ENCODE results near the gene LEKR1.

Gene LEKR1

GRCh38 chr3:157074981-157075380 is 248.8 kb downstream of the LEKR1 start:
- no peak overlapping the region for H3K4me2 ChIP-seq (ENCODE audit: low read length)
- WGBS (ENCODE audit: extremely low coverage, insufficient coverage, insufficient read length) = no CpG with 5 or more reads among the region's 2 CpGs
- no peak overlapping the region for H2AFZ ChIP-seq (ENCODE audit: insufficient read depth, low read length, poor library complexity)
- H3K23ac ChIP-seq (ENCODE audit: low read length) = no peak overlapping the region
- no peaks in the 10 kb centered on the region for H3K36me3 ChIP-seq (ENCODE audit: control insufficient read depth in 1 of 2, insufficient read depth in 2 of 2, low read length in 2 of 2)
- no peak for DNase-seq
- H3K27me3 ChIP-seq (ENCODE audit: insufficient read depth, low read length) = no peaks in the 10 kb centered on the region
- no peak overlapping the region for H3K4me3 ChIP-seq (ENCODE audit: low read depth, low read length)
- no peak overlapping the region for H2BK12ac ChIP-seq (ENCODE audit: low read length)
- H4K12ac ChIP-seq (ENCODE audit: low read depth, low read length) = no peak overlapping the region
- no peak overlapping the region for H4K91ac ChIP-seq (ENCODE audit: low read depth, low read length)
- no peak overlapping the region for H3K4ac ChIP-seq (ENCODE audit: low read depth, low read length)
- no peaks in the 10 kb centered on the region for H3K4me1 ChIP-seq (ENCODE audit: control insufficient read depth in 1 of 2, insufficient read depth in 2 of 2, low read length in 2 of 2)
- H3K14ac ChIP-seq (ENCODE audit: low read length) = no peak overlapping the region
- H2AK5ac ChIP-seq (ENCODE audit: low read length) = no peak overlapping the region
- no peaks in the 10 kb centered on the region for H3K9me3 ChIP-seq (ENCODE audit: insufficient read depth, low read depth, low read length)
- H3K18ac ChIP-seq (ENCODE audit: low read length) = no peak overlapping the region
- no peak overlapping the region for H3K27ac ChIP-seq (ENCODE audit: low read depth, low read length)
- no peak overlapping the region for H2BK5ac ChIP-seq (ENCODE audit: low read depth, low read length, poor library complexity)
- no peaks in the 10 kb centered on the region for H3K79me2 ChIP-seq (ENCODE audit: control insufficient read depth, insufficient read depth, low read length, poor library complexity)
- H3K79me1 ChIP-seq (ENCODE audit: low read length) = no peaks in the 10 kb centered on the region
- no peak overlapping the region for H3K9ac ChIP-seq (ENCODE audit: low read length)
- no peak overlapping the region for H2BK120ac ChIP-seq (ENCODE audit: insufficient read depth, low read length, poor library complexity)
- H4K8ac ChIP-seq (ENCODE audit: low read depth, low read length) = no peak overlapping the region

DNA sequence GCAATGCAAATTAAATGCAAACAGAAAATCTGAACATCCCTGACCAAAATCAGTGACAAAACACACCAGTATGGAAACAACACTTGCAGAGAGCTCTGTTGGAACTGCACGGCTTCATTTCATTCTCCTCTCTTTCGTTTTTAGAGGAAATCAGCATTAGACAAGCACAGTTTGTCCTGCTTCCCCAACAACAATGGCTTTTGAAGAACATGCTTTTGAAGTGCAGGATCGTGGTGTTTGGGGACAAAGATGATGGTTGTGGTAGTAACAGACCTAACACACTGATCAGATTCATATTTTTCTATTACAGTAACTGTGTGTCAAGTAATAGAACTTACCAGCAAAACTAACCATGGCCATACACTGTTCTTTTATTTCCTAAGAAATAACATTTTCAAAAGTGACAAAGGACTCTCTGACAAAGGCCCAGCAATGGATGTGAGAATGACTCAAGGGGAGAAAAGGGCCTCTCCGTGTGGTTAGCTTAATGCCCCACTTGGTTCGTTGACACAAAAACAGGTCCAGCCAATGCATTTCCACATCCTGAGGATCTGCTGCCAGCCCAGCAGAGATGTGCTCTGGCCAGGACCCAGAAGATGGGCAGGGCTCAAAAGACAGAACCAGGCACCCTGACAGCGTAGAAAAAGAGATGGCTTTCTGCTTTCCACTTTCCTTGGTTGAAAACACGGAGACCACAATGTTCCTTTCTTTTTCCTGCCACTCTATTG is 249.7 kb downstream of the LEKR1 start:
- H3K79me1 ChIP-seq (ENCODE audit: low read length) = no peaks in the 10 kb centered on the region
- no peak overlapping the region for H2BK120ac ChIP-seq (ENCODE audit: insufficient read depth, low read length, poor library complexity)
- H3K4me3 ChIP-seq (ENCODE audit: low read depth, low read length) = no peak overlapping the region
- no peaks in the 10 kb centered on the region for H3K79me2 ChIP-seq (ENCODE audit: control insufficient read depth, insufficient read depth, low read length, poor library complexity)
- H2BK5ac ChIP-seq (ENCODE audit: low read depth, low read length, poor library complexity) = no peak overlapping the region
- no peak overlapping the region for H3K4me2 ChIP-seq (ENCODE audit: low read length)
- H3K18ac ChIP-seq (ENCODE audit: low read length) = no peak overlapping the region
- H3K9ac ChIP-seq (ENCODE audit: low read length) = no peak overlapping the region
- H3K9me3 ChIP-seq (ENCODE audit: insufficient read depth, low read depth, low read length) = no peaks in the 10 kb centered on the region
- H3K36me3 ChIP-seq (ENCODE audit: control insufficient read depth in 1 of 2, insufficient read depth in 2 of 2, low read length in 2 of 2) = no peaks in the 10 kb centered on the region
- H3K27me3 ChIP-seq (ENCODE audit: insufficient read depth, low read length) = no peaks in the 10 kb centered on the region
- no peak overlapping the region for H2AFZ ChIP-seq (ENCODE audit: insufficient read depth, low read length, poor library complexity)
- no peak overlapping the region for H4K12ac ChIP-seq (ENCODE audit: low read depth, low read length)
- no peak overlapping the region for H3K4ac ChIP-seq (ENCODE audit: low read depth, low read length)
- H3K14ac ChIP-seq (ENCODE audit: low read length) = no peak overlapping the region
- no peak overlapping the region for H4K8ac ChIP-seq (ENCODE audit: low read depth, low read length)
- no peak overlapping the region for H3K23ac ChIP-seq (ENCODE audit: low read length)
- H3K27ac ChIP-seq (ENCODE audit: low read depth, low read length) = no peak overlapping the region
- DNase-seq = no peak
- no peak overlapping the region for H4K91ac ChIP-seq (ENCODE audit: low read depth, low read length)
- WGBS (ENCODE audit: extremely low coverage, insufficient coverage, insufficient read length) = no CpG with 5 or more reads among the region's 7 CpGs
- no peaks in the 10 kb centered on the region for H3K4me1 ChIP-seq (ENCODE audit: control insufficient read depth in 1 of 2, insufficient read depth in 2 of 2, low read length in 2 of 2)
- no peak overlapping the region for H2BK12ac ChIP-seq (ENCODE audit: low read length)
- H2AK5ac ChIP-seq (ENCODE audit: low read length) = no peak overlapping the region

DNA sequence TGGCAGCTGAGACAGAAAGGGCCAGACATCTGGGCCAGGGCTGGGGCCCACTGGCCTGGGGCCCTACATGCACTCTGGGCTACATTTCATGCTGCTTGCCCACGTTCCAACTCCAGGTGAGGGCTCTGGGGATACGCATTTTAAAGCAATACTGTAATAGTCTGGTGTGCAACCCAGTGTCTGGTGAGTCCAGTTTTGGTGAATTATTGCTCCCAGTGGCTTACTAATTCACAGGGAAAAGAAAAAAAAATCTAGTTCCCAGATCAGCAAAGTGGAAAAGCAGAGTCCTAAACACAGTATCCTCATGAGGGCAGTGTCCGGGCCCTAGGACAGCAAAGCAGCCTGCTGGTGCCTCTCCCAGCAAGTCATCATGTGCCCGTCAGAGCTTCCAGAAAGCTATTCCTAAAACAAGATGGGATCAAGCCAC is 251.4 kb downstream of the LEKR1 start:
- H2AK5ac ChIP-seq (ENCODE audit: low read length) = no peak overlapping the region
- no peaks in the 10 kb centered on the region for H3K36me3 ChIP-seq (ENCODE audit: control insufficient read depth in 1 of 2, insufficient read depth in 2 of 2, low read length in 2 of 2)
- no peak overlapping the region for H3K18ac ChIP-seq (ENCODE audit: low read length)
- H3K9me3 ChIP-seq (ENCODE audit: insufficient read depth, low read depth, low read length) = no peaks in the 10 kb centered on the region
- H3K4me1 ChIP-seq (ENCODE audit: control insufficient read depth in 1 of 2, insufficient read depth in 2 of 2, low read length in 2 of 2) = no peaks in the 10 kb centered on the region
- no peak overlapping the region for H2BK12ac ChIP-seq (ENCODE audit: low read length)
- H3K27ac ChIP-seq (ENCODE audit: low read depth, low read length) = no peak overlapping the region
- H4K91ac ChIP-seq (ENCODE audit: low read depth, low read length) = no peak overlapping the region
- no peak overlapping the region for H3K4me3 ChIP-seq (ENCODE audit: low read depth, low read length)
- no peak overlapping the region for H3K14ac ChIP-seq (ENCODE audit: low read length)
- no peak overlapping the region for H3K4me2 ChIP-seq (ENCODE audit: low read length)
- H3K79me1 ChIP-seq (ENCODE audit: low read length) = no peaks in the 10 kb centered on the region
- DNase-seq = peak in 1 of 2 donors; percentile 62
- H3K79me2 ChIP-seq (ENCODE audit: control insufficient read depth, insufficient read depth, low read length, poor library complexity) = no peaks in the 10 kb centered on the region
- no peak overlapping the region for H4K8ac ChIP-seq (ENCODE audit: low read depth, low read length)
- H2BK5ac ChIP-seq (ENCODE audit: low read depth, low read length, poor library complexity) = no peak overlapping the region
- no peak overlapping the region for H3K23ac ChIP-seq (ENCODE audit: low read length)
- no peak overlapping the region for H2BK120ac ChIP-seq (ENCODE audit: insufficient read depth, low read length, poor library complexity)
- no peak overlapping the region for H4K12ac ChIP-seq (ENCODE audit: low read depth, low read length)
- H3K27me3 ChIP-seq (ENCODE audit: insufficient read depth, low read length) = no peaks in the 10 kb centered on the region
- no CpG with 5 or more reads among the region's 4 CpGs for WGBS (ENCODE audit: extremely low coverage, insufficient coverage, insufficient read length)
- no peak overlapping the region for H3K9ac ChIP-seq (ENCODE audit: low read length)
- H2AFZ ChIP-seq (ENCODE audit: insufficient read depth, low read length, poor library complexity) = no peak overlapping the region
- H3K4ac ChIP-seq (ENCODE audit: low read depth, low read length) = no peak overlapping the region

GRCh38 chr3:157078131-157078810 is 252.1 kb downstream of the LEKR1 start:
- Histone ChIP-seq H3K27me3 (ENCODE audit: insufficient read depth, low read length) (no peaks in the 10 kb centered on the region), H3K4me3 (ENCODE audit: low read depth, low read length) (no peak overlapping the region), H3K4ac (ENCODE audit: low read depth, low read length) (no peak overlapping the region), H3K4me1 (ENCODE audit: control insufficient read depth in 1 of 2, insufficient read depth in 2 of 2, low read length in 2 of 2) (no peaks in the 10 kb centered on the region), H4K12ac (ENCODE audit: low read depth, low read length) (no peak overlapping the region), H3K9me3 (ENCODE audit: insufficient read depth, low read depth, low read length) (no peaks in the 10 kb centered on the region), H2BK12ac (ENCODE audit: low read length) (no peak overlapping the region), H3K9ac (ENCODE audit: low read length) (no peak overlapping the region), H3K18ac (ENCODE audit: low read length) (no peak overlapping the region), H4K8ac (ENCODE audit: low read depth, low read length) (no peak overlapping the region), H3K23ac (ENCODE audit: low read length) (no peak overlapping the region), H3K14ac (ENCODE audit: low read length) (no peak overlapping the region), H3K27ac (ENCODE audit: low read depth, low read length) (no peak overlapping the region), H4K91ac (ENCODE audit: low read depth, low read length) (no peak overlapping the region), H2AK5ac (ENCODE audit: low read length) (no peak overlapping the region), H3K36me3 (ENCODE audit: control insufficient read depth in 1 of 2, insufficient read depth in 2 of 2, low read length in 2 of 2) (no peaks in the 10 kb centered on the region), H2AFZ (ENCODE audit: insufficient read depth, low read length, poor library complexity) (no peak overlapping the region), H3K79me1 (ENCODE audit: low read length) (no peaks in the 10 kb centered on the region), H2BK120ac (ENCODE audit: insufficient read depth, low read length, poor library complexity) (no peak overlapping the region), H3K4me2 (ENCODE audit: low read length) (no peak overlapping the region), H2BK5ac (ENCODE audit: low read depth, low read length, poor library complexity) (no peak overlapping the region), H3K79me2 (ENCODE audit: control insufficient read depth, insufficient read depth, low read length, poor library complexity) (no peaks in the 10 kb centered on the region)
- DNase-seq = no peak
- no CpG with 5 or more reads among the region's 5 CpGs for WGBS (ENCODE audit: extremely low coverage, insufficient coverage, insufficient read length)

Data from trophoblast cell (in vitro differentiated cells and primary cell).